Fibroblast of pulmonary artery (primary cell): Measurements from ENCODE around the gene LAMA4.

Source experiments
- DNase-seq: peaks from one replicate; pipeline ENCODE4 v3.0.0-alpha.2; 2010; ENCODE audit warnings: low read depth
- H3K4me3 ChIP-seq: replicated peaks from 2 replicates; pipeline ENCODE4 v1.5.1; 2011; ENCODE audit warnings: low read depth, mild to moderate bottlenecking, control low read depth, low read length, moderate library complexity
- CTCF ChIP-seq: IDR thresholded peaks from 2 replicates; pipeline ENCODE4 v1.5.1; 2011; ENCODE audit warnings: mild to moderate bottlenecking, control low read depth, low read length, inconsistent platforms; ENCODE audit errors: missing control alignments

Gene LAMA4

DNA sequence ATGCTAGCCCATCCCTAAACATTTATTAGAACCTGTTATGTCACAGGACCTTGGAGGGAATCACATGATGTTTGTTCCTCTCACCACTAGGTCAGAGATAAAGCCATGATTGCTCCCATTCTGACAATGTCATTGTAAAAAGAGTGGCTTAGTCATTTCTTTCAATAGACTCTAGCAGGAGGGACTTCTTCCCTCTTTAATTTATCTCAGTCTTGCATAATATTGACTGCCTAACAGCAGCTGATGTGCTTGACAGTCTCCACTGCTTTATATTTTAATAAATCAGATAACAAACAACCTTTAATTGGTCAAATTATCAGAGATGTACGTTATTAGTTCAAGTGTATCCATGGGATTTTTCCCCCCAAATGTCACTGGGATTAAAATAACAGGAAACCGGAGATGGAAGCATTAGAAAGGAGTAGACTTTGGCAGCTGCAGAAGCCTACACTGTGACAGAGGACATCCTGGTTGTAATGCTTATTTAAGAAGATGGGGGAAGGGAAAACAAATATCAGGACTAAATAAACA lies 39.6 kb downstream of the LAMA4 start:
- DNase-seq, result peak; percentile 75
- no peak overlapping the region for H3K4me3 ChIP-seq
- TF ChIP-seq CTCF, result no peak

DNA sequence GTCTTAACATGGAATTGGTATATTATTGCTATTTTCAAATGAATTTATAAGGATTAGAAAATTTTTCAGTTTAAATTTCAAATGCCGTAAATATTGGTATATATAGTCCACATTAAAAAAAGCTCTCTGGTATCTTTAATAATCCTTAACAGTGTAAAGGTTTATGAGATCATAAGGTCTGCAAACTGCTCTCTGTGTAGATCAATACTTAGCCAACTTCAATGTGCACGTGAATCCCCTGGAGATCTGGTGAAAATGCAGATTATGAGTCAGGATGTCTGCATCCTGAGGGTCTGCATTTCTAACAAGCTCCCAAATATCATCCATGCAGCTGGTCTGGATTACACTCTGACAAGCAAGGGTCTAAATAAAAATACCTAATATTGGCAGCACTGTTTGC lies 43.5 kb downstream of the LAMA4 start:
- TF ChIP-seq CTCF, result no peak
- H3K4me3 ChIP-seq, result no peak overlapping the region
- DNase-seq, result no peak

DNA sequence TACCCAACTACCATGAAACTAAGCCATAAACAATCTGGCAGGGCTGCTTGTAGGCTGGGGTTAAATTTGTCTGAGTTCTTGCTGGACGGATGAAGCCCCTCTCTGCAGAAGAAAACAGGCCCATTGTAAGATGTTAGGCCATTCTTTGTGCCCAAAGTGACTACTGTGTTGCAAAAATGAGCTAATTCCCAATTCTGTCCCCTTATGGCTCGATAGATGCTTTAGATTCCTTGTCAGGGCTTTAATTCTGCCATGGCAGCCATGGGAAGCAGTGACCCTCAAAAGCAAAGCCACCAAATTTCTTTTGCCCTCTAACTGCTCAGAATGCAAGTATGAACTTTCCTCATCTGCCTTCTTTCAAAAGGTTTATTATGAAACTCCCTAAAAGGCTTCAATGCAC lies 45.2 kb downstream of the LAMA4 start:
- H3K4me3 ChIP-seq, result no peak overlapping the region
- no peak for TF ChIP-seq CTCF
- no peak for DNase-seq

DNA sequence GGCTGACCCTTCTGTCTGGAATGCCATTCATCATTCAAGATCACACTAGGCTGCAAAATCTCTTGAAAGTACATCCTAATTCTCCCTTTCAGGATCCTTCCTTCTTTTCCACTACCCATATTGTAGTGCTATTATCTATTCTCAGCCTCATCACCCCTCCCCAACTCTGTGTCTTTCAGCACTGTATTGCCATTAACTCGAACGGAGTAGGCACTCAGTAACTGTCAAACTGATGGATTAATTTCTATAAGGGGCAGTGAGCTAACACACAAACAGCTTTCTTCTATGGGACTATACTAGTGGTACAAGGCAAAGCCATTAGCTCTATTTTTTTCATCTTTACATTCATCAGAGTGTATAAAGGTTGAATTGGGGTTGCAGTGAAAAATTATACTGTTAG lies 46.6 kb downstream of the LAMA4 start:
- no peak for DNase-seq
- no peak overlapping the region for H3K4me3 ChIP-seq
- no peak for TF ChIP-seq CTCF

GRCh38 chr6:112207131-112207530 lies 47.2 kb downstream of the LAMA4 start:
- TF ChIP-seq CTCF, result no peak

DNA sequence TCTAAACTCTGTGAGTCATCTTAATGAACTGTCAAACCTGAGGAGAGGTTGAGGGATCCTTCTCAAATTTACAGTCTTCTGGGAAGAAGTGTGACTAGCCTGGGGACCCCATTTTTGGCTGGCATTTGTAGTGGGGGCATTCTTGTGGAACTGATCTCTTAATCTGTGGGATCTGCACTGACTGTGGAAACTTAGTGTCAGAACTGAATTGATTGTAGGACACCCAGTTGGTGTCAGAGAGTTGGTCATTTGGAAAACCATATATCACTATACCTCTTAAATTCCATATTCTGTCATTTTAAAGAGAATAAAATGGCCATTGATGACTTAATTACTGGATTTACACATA lies 48.3 kb downstream of the LAMA4 start:
- DNase-seq, result no peak
- H3K4me3 ChIP-seq, result no peak overlapping the region
- TF ChIP-seq CTCF, result no peak

More at GRCh38 chr6:112207131-112207530, 47.2 kb downstream of the LAMA4 start:
- DNase-seq, result no peak
- H3K4me3 ChIP-seq, result no peak overlapping the region

DNA sequence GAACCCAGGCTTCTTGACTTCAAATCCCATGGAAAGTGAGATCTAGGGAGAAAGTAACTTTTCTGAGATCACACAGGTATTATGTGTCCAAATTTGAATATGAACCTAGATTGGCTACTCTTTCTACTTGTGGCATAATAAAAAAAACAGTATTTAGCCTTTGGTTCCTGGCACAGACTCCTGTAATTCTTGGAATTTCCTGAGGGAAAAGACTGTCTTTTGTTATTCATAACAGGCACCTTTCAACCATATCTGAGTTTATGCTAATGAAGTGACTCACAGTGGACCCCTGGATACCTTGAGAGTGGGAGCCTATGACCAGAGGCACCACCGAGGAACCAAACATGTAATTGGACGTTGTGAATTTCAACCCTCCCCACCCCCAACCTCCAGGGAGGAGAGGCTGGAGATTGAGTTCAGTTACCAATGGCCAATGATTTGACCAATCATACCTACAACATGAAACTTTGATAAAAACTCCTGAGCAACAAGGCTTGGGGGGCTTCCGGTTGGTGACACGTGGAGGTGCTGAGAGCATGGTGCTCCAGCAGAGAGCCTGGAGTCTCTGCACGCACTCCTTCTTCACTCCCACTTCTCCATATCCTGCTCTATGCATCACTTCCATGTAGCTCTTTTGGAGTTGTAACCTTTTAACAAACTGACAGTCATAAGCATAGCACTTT lies 48.8 kb downstream of the LAMA4 start:
- DNase-seq, result peak; percentile 78
- H3K4me3 ChIP-seq, result no peak overlapping the region
- no peak for TF ChIP-seq CTCF
